DOHH2 (cell line): ENCODE results near the gene ROCK2.

Experiments
- H3F3A ChIP-seq: fragments of 200-600 bp; sonication (generic), shearing (Covaris generic); 2 replicates; pipeline ENCODE4 v1.6.0; 2016; ENCODE audit warnings: antibody characterized with exemption, mild to moderate bottlenecking; ENCODE audit not compliant: control insufficient read depth, insufficient read depth
- H3K27ac ChIP-seq: fragments of 200-600 bp; sonication (generic); 2 replicates; pipeline ENCODE4 v1.5.1; 2014; ENCODE audit warnings: low read depth, mild to moderate bottlenecking, low read length, moderate library complexity
- H3K27me3 ChIP-seq: fragments of 200-600 bp; sonication (generic); 2 replicates; pipeline ENCODE4 v1.6.1; 2014; ENCODE audit warnings: mild to moderate bottlenecking, low read length, mixed read lengths; ENCODE audit not compliant: control insufficient read depth
- H3K36me3 ChIP-seq: fragments of 200-600 bp; sonication (generic); 2 replicates; pipeline ENCODE4 v1.6.1; 2014; ENCODE audit warnings: mild to moderate bottlenecking, low read length, moderate library complexity, mixed read lengths; ENCODE audit not compliant: control insufficient read depth
- H3K4me1 ChIP-seq: fragments of 200-600 bp; sonication (generic); 2 replicates; pipeline ENCODE4 v1.6.1; 2014; ENCODE audit warnings: mild to moderate bottlenecking, low read length, mixed read lengths; ENCODE audit not compliant: control insufficient read depth
- H3K4me2 ChIP-seq: fragments of 200-600 bp; sonication (generic); 2 replicates; pipeline ENCODE4 v1.6.0; 2014; ENCODE audit warnings: mild to moderate bottlenecking, low read length, moderate library complexity
- H3K4me3 ChIP-seq: fragments of 200-600 bp; sonication (generic); 2 replicates; pipeline ENCODE4 v1.5.1; 2014; ENCODE audit warnings: mild to moderate bottlenecking, low read length, mixed read lengths
- H3K79me2 ChIP-seq: fragments of 200-600 bp; sonication (generic); 2 replicates; pipeline ENCODE4 v1.6.1; 2014; ENCODE audit warnings: mild to moderate bottlenecking, low read length, mixed read lengths; ENCODE audit not compliant: control insufficient read depth
- H3K9me2 ChIP-seq: fragments of 200-600 bp; sonication (generic); replicated peaks from 2 replicates; pipeline ENCODE4 v1.6.1; 2014; ENCODE audit warnings: mild to moderate bottlenecking, low read length, mixed read lengths; ENCODE audit not compliant: control insufficient read depth
- H3K9me3 ChIP-seq: fragments of 200-600 bp; sonication (generic); 2 replicates; pipeline ENCODE4 v1.6.1; 2014; ENCODE audit warnings: antibody characterized with exemption, low read length, mixed read lengths; ENCODE audit not compliant: control insufficient read depth, insufficient read depth
- H4K20me1 ChIP-seq: fragments of 200-600 bp; sonication (generic); 2 replicates; pipeline ENCODE4 v1.6.0; 2014; ENCODE audit warnings: low read depth, mild to moderate bottlenecking, antibody characterized with exemption, low read length, moderate library complexity; ENCODE audit not compliant: control insufficient read depth, insufficient read depth
- CTCF ChIP-seq: fragments of 200-600 bp; sonication (generic); IDR thresholded peaks from one replicate; pipeline ENCODE4 v1.5.1; 2014; ENCODE audit warnings: antibody characterized with exemption, mild to moderate bottlenecking, low read depth, low read length; ENCODE audit not compliant: poor library complexity, severe bottlenecking
- EZH2phosphoT487 ChIP-seq: fragments of 200-600 bp; sonication (generic); IDR thresholded peaks from 2 replicates; pipeline ENCODE4 v1.6.1; 2017; ENCODE audit warnings: borderline replicate concordance, mild to moderate bottlenecking, antibody characterized with exemption, low read length, moderate library complexity, mixed read lengths

The ROCK2 gene

GRCh38 chr2:11312770-11313471, 31.5 kb downstream of the ROCK2 start:
- H3K27ac ChIP-seq, result no peak overlapping the region
- H3K9me2 ChIP-seq, result no peaks in the 10 kb centered on the region
- peaks cover 18% of the 10 kb centered on the region for H4K20me1 ChIP-seq
- no peaks in the 10 kb centered on the region for H3K9me3 ChIP-seq
- no peak overlapping the region for H3K4me2 ChIP-seq
- H3K36me3 ChIP-seq, result no peaks in the 10 kb centered on the region
- H3K4me1 ChIP-seq, result peaks cover 9% of the 10 kb centered on the region
- H3K79me2 ChIP-seq, result peaks cover 92% of the 10 kb centered on the region
- H3K27me3 ChIP-seq, result no peaks in the 10 kb centered on the region
- H3K4me3 ChIP-seq, result no peak overlapping the region
- TF ChIP-seq CTCF, result no peak
- TF ChIP-seq EZH2phosphoT487, result no peak
- H3F3A ChIP-seq, result 0 out of 2 replicates have a peak, but pooled peaks cover 2% of the 10 kb centered on the region

GRCh38 chr2:11311543-11311942, 32.9 kb downstream of the ROCK2 start:
- H3F3A ChIP-seq, result 0 out of 2 replicates have a peak, but pooled peaks cover 2% of the 10 kb centered on the region
- peaks cover 21% of the 10 kb centered on the region for H4K20me1 ChIP-seq
- no peaks in the 10 kb centered on the region for H3K9me2 ChIP-seq
- no peaks in the 10 kb centered on the region for H3K9me3 ChIP-seq
- TF ChIP-seq EZH2phosphoT487, result no peak
- no peak for TF ChIP-seq CTCF
- H3K27ac ChIP-seq, result no peak overlapping the region
- H3K4me1 ChIP-seq, result peaks cover 9% of the 10 kb centered on the region
- no peak overlapping the region for H3K4me3 ChIP-seq
- H3K27me3 ChIP-seq, result no peaks in the 10 kb centered on the region
- H3K4me2 ChIP-seq, result no peak overlapping the region
- no peaks in the 10 kb centered on the region for H3K36me3 ChIP-seq
- peaks cover 98% of the 10 kb centered on the region for H3K79me2 ChIP-seq

GRCh38 chr2:11310212-11310611, 34.2 kb downstream of the ROCK2 start:
- no peak overlapping the region for H3K4me2 ChIP-seq
- H3K27ac ChIP-seq, result no peak overlapping the region
- H3F3A ChIP-seq, result 0 out of 2 replicates have a peak, but pooled peaks cover 2% of the 10 kb centered on the region
- no peaks in the 10 kb centered on the region for H3K36me3 ChIP-seq
- TF ChIP-seq EZH2phosphoT487, result no peak
- TF ChIP-seq CTCF, result no peak
- H3K79me2 ChIP-seq, result peaks cover 99% of the 10 kb centered on the region
- no peaks in the 10 kb centered on the region for H3K9me3 ChIP-seq
- H3K4me1 ChIP-seq, result peaks cover 9% of the 10 kb centered on the region
- H4K20me1 ChIP-seq, result peaks cover 28% of the 10 kb centered on the region
- H3K4me3 ChIP-seq, result no peak overlapping the region
- H3K27me3 ChIP-seq, result no peaks in the 10 kb centered on the region
- H3K9me2 ChIP-seq, result no peaks in the 10 kb centered on the region
